Measurements from ENCODE around the gene EVI5. TPM values are rescaled to one million over a fixed set of nuclear protein-coding genes. Genes with fewer than 3 reads are reported as not detected.

The EVI5 gene
- total RNA-seq, 1 donor from 2014 or later: 80.4 TPM

DNA sequence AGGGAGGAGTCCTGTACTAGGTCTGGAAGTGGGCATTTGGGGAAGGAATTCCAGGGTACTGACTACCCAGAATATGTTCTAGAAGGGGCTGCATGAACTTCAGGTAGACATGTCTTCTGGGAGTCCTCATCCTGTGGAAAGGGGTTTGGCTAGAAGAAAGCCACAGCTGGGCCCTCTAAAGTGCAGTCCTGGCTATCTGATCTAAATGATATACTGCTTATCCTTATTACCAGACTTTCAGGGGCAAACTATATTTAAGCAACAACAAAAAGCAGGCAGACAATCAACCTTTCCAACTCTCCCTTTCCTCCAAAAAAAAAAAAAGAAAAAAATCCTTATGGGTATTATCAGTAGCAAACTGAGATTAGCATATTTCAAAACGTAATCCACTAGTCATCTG is 268.3 kb downstream of the EVI5 start:
- no peak overlapping the region for H3K27ac ChIP-seq (ENCODE audit: low read depth, low read length)
- H3K4me1 Mint-ChIP-seq (ENCODE audit: low read depth, unreplicated experiment): no peaks in the 10 kb centered on the region
- H3K9me3 ChIP-seq (ENCODE audit: insufficient read depth, low read depth, low read length): no peaks in the 10 kb centered on the region
- TF ChIP-seq EZH2 (IDR thresholded peaks at IDR 0.05; ENCODE audit: insufficient read depth, low read length): no peak
- TF ChIP-seq, protein P1, sequence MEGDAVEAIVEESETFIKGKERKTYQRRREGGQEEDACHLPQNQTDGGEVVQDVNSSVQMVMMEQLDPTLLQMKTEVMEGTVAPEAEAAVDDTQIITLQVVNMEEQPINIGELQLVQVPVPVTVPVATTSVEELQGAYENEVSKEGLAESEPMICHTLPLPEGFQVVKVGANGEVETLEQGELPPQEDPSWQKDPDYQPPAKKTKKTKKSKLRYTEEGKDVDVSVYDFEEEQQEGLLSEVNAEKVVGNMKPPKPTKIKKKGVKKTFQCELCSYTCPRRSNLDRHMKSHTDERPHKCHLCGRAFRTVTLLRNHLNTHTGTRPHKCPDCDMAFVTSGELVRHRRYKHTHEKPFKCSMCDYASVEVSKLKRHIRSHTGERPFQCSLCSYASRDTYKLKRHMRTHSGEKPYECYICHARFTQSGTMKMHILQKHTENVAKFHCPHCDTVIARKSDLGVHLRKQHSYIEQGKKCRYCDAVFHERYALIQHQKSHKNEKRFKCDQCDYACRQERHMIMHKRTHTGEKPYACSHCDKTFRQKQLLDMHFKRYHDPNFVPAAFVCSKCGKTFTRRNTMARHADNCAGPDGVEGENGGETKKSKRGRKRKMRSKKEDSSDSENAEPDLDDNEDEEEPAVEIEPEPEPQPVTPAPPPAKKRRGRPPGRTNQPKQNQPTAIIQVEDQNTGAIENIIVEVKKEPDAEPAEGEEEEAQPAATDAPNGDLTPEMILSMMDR (IDR thresholded peaks at IDR 0.05; ENCODE audit: insufficient read depth, low read depth, low read length): no peak
- peaks cover 2% of the 10 kb centered on the region for H3K36me3 ChIP-seq (ENCODE audit: insufficient read depth, low read length)
- no peak overlapping the region for H3K27ac Mint-ChIP-seq (ENCODE audit: unreplicated experiment)
- H3K4me3 Mint-ChIP-seq (ENCODE audit: unreplicated experiment): no peak overlapping the region
- H2AFZ ChIP-seq (ENCODE audit: low read depth, low read length): no peak overlapping the region
- no peak overlapping the region for H3K4me3 ChIP-seq (ENCODE audit: insufficient read depth, low read depth, low read length)
- FAIRE-seq (no peak), DNase-seq (ENCODE audit: low read depth) (no peak)
- peaks cover 13% of the 10 kb centered on the region for H3K36me3 Mint-ChIP-seq (ENCODE audit: low read depth, unreplicated experiment)
- H3K79me2 ChIP-seq (ENCODE audit: insufficient read depth, low read length): no peaks in the 10 kb centered on the region
- H3K27me3 ChIP-seq (ENCODE audit: insufficient read depth, low read length): no peaks in the 10 kb centered on the region
- H3K27me3 Mint-ChIP-seq (ENCODE audit: low read depth, unreplicated experiment): no peaks in the 10 kb centered on the region
- H3K4me2 ChIP-seq (ENCODE audit: low read length): no peak overlapping the region
- no peak overlapping the region for H3K9ac ChIP-seq (ENCODE audit: low read length)
- H4K20me1 ChIP-seq (ENCODE audit: insufficient read depth, low read length): no peaks in the 10 kb centered on the region
- no peaks in the 10 kb centered on the region for H3K4me1 ChIP-seq (ENCODE audit: insufficient read depth, low read length)
- no peaks in the 10 kb centered on the region for H3K9me3 Mint-ChIP-seq (ENCODE audit: unreplicated experiment)

DNA sequence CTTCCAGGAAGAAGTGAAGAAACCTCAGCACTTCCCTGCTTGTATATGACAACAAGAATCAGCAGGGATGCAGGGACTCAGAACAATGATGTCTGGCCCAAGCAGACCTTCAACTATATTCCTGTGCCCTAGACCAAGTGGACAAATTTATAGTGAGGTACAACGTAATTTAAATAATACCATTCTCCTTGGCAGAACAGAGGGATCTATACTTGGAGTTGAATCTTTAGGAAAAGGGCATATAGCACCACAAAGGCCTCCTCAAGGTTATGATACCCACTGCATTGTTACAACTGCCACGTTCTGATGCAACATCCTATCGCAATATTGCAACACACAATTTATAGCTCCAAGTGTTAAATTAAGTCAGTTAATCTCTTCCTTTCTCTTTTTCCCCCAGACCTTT is 269.1 kb downstream of the EVI5 start:
- H3K4me3 Mint-ChIP-seq (ENCODE audit: unreplicated experiment): no peak overlapping the region
- Histone ChIP-seq H2AFZ (ENCODE audit: low read depth, low read length) (no peak overlapping the region), H3K9ac (ENCODE audit: low read length) (no peak overlapping the region), H3K9me3 (ENCODE audit: insufficient read depth, low read depth, low read length) (no peaks in the 10 kb centered on the region), H3K4me1 (ENCODE audit: insufficient read depth, low read length) (no peaks in the 10 kb centered on the region), H4K20me1 (ENCODE audit: insufficient read depth, low read length) (no peaks in the 10 kb centered on the region), H3K4me2 (ENCODE audit: low read length) (no peak overlapping the region), H3K4me3 (ENCODE audit: insufficient read depth, low read depth, low read length) (no peak overlapping the region), H3K79me2 (ENCODE audit: insufficient read depth, low read length) (no peaks in the 10 kb centered on the region), H3K27me3 (ENCODE audit: insufficient read depth, low read length) (no peaks in the 10 kb centered on the region), H3K36me3 (ENCODE audit: insufficient read depth, low read length) (peaks cover 2% of the 10 kb centered on the region), H3K27ac (ENCODE audit: low read depth, low read length) (no peak overlapping the region)
- H3K9me3 Mint-ChIP-seq (ENCODE audit: unreplicated experiment): no peaks in the 10 kb centered on the region
- H3K27ac Mint-ChIP-seq (ENCODE audit: unreplicated experiment): no peak overlapping the region
- no peak for TF ChIP-seq EZH2 (IDR thresholded peaks at IDR 0.05; ENCODE audit: insufficient read depth, low read length)
- TF ChIP-seq, protein P1 (IDR thresholded peaks at IDR 0.05; ENCODE audit: insufficient read depth, low read depth, low read length): no peak
- H3K4me1 Mint-ChIP-seq (ENCODE audit: low read depth, unreplicated experiment): no peaks in the 10 kb centered on the region
- peaks cover 13% of the 10 kb centered on the region for H3K36me3 Mint-ChIP-seq (ENCODE audit: low read depth, unreplicated experiment)
- FAIRE-seq: no peak
- no peak for DNase-seq (ENCODE audit: low read depth)
- H3K27me3 Mint-ChIP-seq (ENCODE audit: low read depth, unreplicated experiment): no peaks in the 10 kb centered on the region

DNA sequence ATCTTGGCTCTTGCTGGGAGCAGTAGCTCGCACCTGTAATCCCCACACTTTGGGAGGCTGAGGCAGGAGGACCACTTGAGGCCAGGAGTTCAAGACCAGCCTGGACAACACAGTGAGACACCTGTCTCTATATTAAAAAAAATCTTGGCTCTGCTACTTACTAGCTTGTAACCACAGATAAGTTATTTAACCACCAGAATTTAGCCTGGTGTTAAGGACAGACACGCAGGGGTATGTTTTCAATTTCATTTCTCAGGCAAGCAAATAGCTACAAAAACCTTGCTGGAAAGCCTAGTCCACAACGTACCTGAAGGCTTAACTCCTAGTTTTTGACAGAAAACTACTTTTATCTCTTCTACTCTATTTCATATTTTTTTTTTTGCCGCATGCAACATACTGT is 273.4 kb downstream of the EVI5 start:
- TF ChIP-seq, protein P1 (IDR thresholded peaks at IDR 0.05; ENCODE audit: insufficient read depth, low read depth, low read length): no peak
- no peak for TF ChIP-seq EZH2 (IDR thresholded peaks at IDR 0.05; ENCODE audit: insufficient read depth, low read length)
- H3K4me1 Mint-ChIP-seq (ENCODE audit: low read depth, unreplicated experiment): no peaks in the 10 kb centered on the region
- no peak overlapping the region for H3K27ac Mint-ChIP-seq (ENCODE audit: unreplicated experiment)
- no peak overlapping the region for H3K27ac ChIP-seq (ENCODE audit: low read depth, low read length)
- DNase-seq (ENCODE audit: low read depth) (no peak), FAIRE-seq (no peak)
- H3K9ac ChIP-seq (ENCODE audit: low read length): no peak overlapping the region
- peaks cover 2% of the 10 kb centered on the region for H3K36me3 ChIP-seq (ENCODE audit: insufficient read depth, low read length)
- no peak overlapping the region for H3K4me3 Mint-ChIP-seq (ENCODE audit: unreplicated experiment)
- H2AFZ ChIP-seq (ENCODE audit: low read depth, low read length): no peak overlapping the region
- no peaks in the 10 kb centered on the region for H3K27me3 ChIP-seq (ENCODE audit: insufficient read depth, low read length)
- no peaks in the 10 kb centered on the region for H4K20me1 ChIP-seq (ENCODE audit: insufficient read depth, low read length)
- H3K27me3 Mint-ChIP-seq (ENCODE audit: low read depth, unreplicated experiment): no peaks in the 10 kb centered on the region
- no peak overlapping the region for H3K4me3 ChIP-seq (ENCODE audit: insufficient read depth, low read depth, low read length)
- H3K4me2 ChIP-seq (ENCODE audit: low read length): no peak overlapping the region
- no peaks in the 10 kb centered on the region for H3K79me2 ChIP-seq (ENCODE audit: insufficient read depth, low read length)
- no peaks in the 10 kb centered on the region for H3K4me1 ChIP-seq (ENCODE audit: insufficient read depth, low read length)
- peaks cover 8% of the 10 kb centered on the region for H3K36me3 Mint-ChIP-seq (ENCODE audit: low read depth, unreplicated experiment)
- no peaks in the 10 kb centered on the region for H3K9me3 Mint-ChIP-seq (ENCODE audit: unreplicated experiment)
- no peaks in the 10 kb centered on the region for H3K9me3 ChIP-seq (ENCODE audit: insufficient read depth, low read depth, low read length)
